Keratinocyte (primary cell): ENCODE data around the gene EBF3. TPM values are rescaled to one million over a fixed set of nuclear protein-coding genes. Genes with fewer than 3 reads are reported as not detected.

Experiments
- DNase-seq: peaks from one replicate; pipeline ENCODE4 v3.0.0-alpha.2; 2011; ENCODE audit warnings: low read depth, missing footprints, low spot score
- FAIRE-seq: peaks from 2 replicates; lab custom pipeline; 2011; peaks lifted over from hg19 to GRCh38; lab: Jason Lieb, UNC
- H2AFZ ChIP-seq: 2 replicates; pipeline ENCODE4 v1.6.0; 2012; ENCODE audit warnings: low read length, control low read depth, inconsistent platforms; ENCODE audit not compliant: control insufficient read depth
- H3K27ac ChIP-seq: 2 replicates; pipeline ENCODE4 v1.5.1; 2011; ENCODE audit warnings: low read length; ENCODE audit not compliant: control insufficient read depth, insufficient read depth
- H3K27me3 ChIP-seq: 3 replicates; pipeline ENCODE4 v1.6.0; 2011; ENCODE audit warnings: low read length; ENCODE audit not compliant: control insufficient read depth, insufficient read depth; ENCODE audit errors: extremely low read depth
- H3K36me3 ChIP-seq, 2 experiments: 2 replicates in 1 of 2; 3 replicates in 1 of 2; pipeline ENCODE4 v1.5.1; 2011; ENCODE audit warnings: low read length in 2 of 2, mild to moderate bottlenecking in 1 of 2; ENCODE audit not compliant: control insufficient read depth in 2 of 2, insufficient read depth in 2 of 2; ENCODE audit errors: extremely low read depth in 1 of 2
- H3K4me1 ChIP-seq: 3 replicates; pipeline ENCODE4 v1.5.1; 2011; ENCODE audit warnings: low read length; ENCODE audit not compliant: control insufficient read depth, insufficient read depth; ENCODE audit errors: extremely low read depth
- H3K4me2 ChIP-seq: 3 replicates; pipeline ENCODE4 v1.6.0; 2011; ENCODE audit warnings: low read depth, low read length; ENCODE audit not compliant: control insufficient read depth, insufficient read depth; ENCODE audit errors: extremely low read depth
- H3K4me3 ChIP-seq, 3 experiments: fragments of 200-600 bp in 1 of 3; sonication (generic) in 1 of 3; 2 replicates in 2 of 3; 3 replicates in 1 of 3; pipeline ENCODE4 v1.5.1; 2011 to 2016; ENCODE audit warnings: low read length in 3 of 3, mild to moderate bottlenecking in 3 of 3, control low read depth in 2 of 3, inconsistent platforms in 1 of 3, low read depth in 1 of 3, mixed read lengths in 1 of 3, mixed run types in 1 of 3, moderate library complexity in 1 of 3; ENCODE audit not compliant: control insufficient read depth in 2 of 3, insufficient read depth in 2 of 3; ENCODE audit errors: extremely low read depth in 1 of 3
- H3K79me2 ChIP-seq: 2 replicates; pipeline ENCODE4 v1.6.0; 2012; ENCODE audit warnings: low read length; ENCODE audit not compliant: control insufficient read depth, insufficient read depth
- H3K9ac ChIP-seq: 3 replicates; pipeline ENCODE4 v1.6.0; 2011; ENCODE audit warnings: low read length; ENCODE audit not compliant: control insufficient read depth, insufficient read depth; ENCODE audit errors: extremely low read depth
- H3K9me1 ChIP-seq: 3 replicates; pipeline ENCODE4 v1.6.0; 2011; ENCODE audit warnings: low read length; ENCODE audit not compliant: control insufficient read depth, insufficient read depth; ENCODE audit errors: extremely low read depth
- H3K9me3 ChIP-seq: 2 replicates; pipeline ENCODE4 v1.5.1; 2012; ENCODE audit warnings: low read depth, low read length; ENCODE audit not compliant: control insufficient read depth
- H4K20me1 ChIP-seq: 3 replicates; pipeline ENCODE4 v1.6.0; 2011; ENCODE audit warnings: low read length; ENCODE audit not compliant: control insufficient read depth, insufficient read depth; ENCODE audit errors: extremely low read depth
- EZH2 ChIP-seq: IDR thresholded peaks from one replicate; pipeline ENCODE4 v1.6.1; 2012; ENCODE audit warnings: inconsistent platforms, mild to moderate bottlenecking, low read length, moderate library complexity
- dilution Hi-C: fragments of 300-500 bp; cut with MboI; formaldehyde crosslinking; loops from one replicate; pipeline ENCODE4 v1.7.0; 2020; ENCODE audit warnings: low sequenced_read_pairs; ENCODE audit not compliant: extremely low pct_ligation_motif_present
- polyA plus RNA-seq, 5 experiments: library from polyadenylated mRNA; depleted of rRNA in 3 of 5; stranded (reverse) in 3 of 5; stranded (forward) in 1 of 5; unstranded in 1 of 5; fragments of >200 nt; gene quantifications; 1 replicate in 1 of 5; 2 replicates in 3 of 5; 3 replicates in 1 of 5; pipeline versions ENCODE4 v1.2.1 to v1.2.3, GENCODE V29; 2011 to 2012; ENCODE audit warnings: missing spikeins in 2 of 5, low read depth in 1 of 5, low replicate concordance in 1 of 5
- TF ChIP-seq, protein P1 (sequence below), 3 experiments: IDR thresholded peaks in 1 of 3; conservative IDR thresholded peaks in 1 of 3; optimal IDR thresholded peaks in 1 of 3; 2 replicates in 2 of 3; 3 replicates in 1 of 3; pipeline versions ENCODE3 to v1.5.1; 2011; ENCODE audit warnings: low read length in 3 of 3, mild to moderate bottlenecking in 3 of 3, moderate library complexity in 2 of 3, control low read depth in 1 of 3, inconsistent platforms in 1 of 3; ENCODE audit not compliant: insufficient read depth in 2 of 3; ENCODE audit errors: extremely low read depth in 1 of 3

The EBF3 gene
- polyA plus RNA-seq, 1 donor (not counting 4 experiments of a cell fraction or from before 2014, with no cell fraction given) = not detected

DNA sequence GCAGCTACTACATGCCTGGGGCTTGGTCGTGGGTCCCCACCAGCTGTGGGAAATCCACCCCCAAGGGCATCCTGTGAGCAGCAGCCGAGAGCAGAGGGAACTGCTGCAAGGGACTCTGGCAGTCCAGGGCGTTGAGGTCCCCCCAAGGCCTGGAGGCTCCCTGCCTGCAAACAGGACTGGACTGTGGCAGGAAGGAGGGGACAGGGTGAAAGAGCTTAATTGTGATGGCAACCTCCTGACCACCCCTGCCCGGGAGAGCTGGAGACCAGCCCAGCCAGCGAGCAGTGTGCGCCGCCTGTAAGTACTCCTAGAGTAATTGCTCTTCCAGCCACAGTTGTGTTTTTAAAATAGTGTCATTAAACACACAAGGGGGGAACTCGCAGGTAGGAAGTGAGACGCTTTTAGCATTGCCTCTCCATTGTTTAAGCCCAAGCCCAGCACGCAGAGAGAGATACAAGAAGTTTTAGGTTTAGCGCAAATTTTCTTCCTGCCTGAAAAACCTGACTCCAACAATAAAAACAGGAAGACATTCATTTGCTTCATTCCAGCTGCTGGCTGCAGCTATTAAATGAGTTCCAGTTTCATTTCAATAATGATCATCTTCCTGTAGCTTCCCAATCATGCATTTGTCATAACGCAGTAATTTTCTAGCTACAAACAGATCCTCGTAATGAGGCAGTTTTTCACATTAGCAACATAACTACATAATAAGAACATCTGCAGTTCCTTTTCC is 111.1 kb downstream of the EBF3 start:
- dilution Hi-C loops = no loop called here
- TF ChIP-seq, protein P1, sequence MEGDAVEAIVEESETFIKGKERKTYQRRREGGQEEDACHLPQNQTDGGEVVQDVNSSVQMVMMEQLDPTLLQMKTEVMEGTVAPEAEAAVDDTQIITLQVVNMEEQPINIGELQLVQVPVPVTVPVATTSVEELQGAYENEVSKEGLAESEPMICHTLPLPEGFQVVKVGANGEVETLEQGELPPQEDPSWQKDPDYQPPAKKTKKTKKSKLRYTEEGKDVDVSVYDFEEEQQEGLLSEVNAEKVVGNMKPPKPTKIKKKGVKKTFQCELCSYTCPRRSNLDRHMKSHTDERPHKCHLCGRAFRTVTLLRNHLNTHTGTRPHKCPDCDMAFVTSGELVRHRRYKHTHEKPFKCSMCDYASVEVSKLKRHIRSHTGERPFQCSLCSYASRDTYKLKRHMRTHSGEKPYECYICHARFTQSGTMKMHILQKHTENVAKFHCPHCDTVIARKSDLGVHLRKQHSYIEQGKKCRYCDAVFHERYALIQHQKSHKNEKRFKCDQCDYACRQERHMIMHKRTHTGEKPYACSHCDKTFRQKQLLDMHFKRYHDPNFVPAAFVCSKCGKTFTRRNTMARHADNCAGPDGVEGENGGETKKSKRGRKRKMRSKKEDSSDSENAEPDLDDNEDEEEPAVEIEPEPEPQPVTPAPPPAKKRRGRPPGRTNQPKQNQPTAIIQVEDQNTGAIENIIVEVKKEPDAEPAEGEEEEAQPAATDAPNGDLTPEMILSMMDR (optimal IDR thresholded peaks at IDR 0.05 in 1 of 3, IDR thresholded peaks at IDR 0.05 in 1 of 3, conservative IDR thresholded peaks at IDR 0.05 in 1 of 3; ENCODE audit: extremely low read depth in 1 of 3, insufficient read depth in 2 of 3, low read length in 3 of 3) = no peak
- no peak for TF ChIP-seq EZH2

DNA sequence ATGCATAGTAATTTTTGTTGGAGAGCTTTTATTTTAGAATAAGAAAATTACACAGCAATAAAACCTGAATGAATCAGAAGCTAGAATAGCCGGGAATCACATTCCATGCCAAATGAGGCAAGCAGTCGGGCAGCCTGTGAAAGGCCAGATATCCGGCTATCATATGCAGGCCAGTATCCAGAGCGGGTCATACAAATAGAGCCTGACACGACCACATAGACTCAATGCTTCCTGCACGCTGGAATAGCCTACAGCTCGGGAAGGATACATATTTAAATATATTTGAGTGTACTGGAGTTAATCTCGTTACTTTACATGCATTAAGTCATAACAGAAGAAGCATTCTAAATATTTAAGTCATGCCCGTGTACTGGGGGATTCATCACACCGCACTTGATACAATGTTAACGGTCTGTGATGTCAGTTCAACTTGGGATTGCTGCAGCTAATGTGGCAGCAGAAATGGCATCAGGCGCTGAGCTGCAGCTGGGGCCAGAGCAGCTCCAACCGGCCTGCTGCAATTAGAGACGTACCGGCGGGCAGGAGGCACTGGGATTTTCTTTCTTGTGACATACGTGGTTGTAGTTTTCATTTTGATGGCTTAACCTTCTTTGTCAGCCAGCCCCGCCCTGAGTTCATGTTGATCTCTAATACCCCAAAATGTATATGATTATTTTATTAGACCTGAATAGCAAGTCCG is 112.0 kb downstream of the EBF3 start:
- Histone ChIP-seq H4K20me1 (no peaks in the 10 kb centered on the region), H3K79me2 (no peaks in the 10 kb centered on the region), H3K4me1 (no peaks in the 10 kb centered on the region), H3K9ac (no peak overlapping the region), H3K27ac (no peak overlapping the region), H3K27me3 (no peaks in the 10 kb centered on the region), H3K9me1 (no peaks in the 10 kb centered on the region), H2AFZ (no peak overlapping the region), H3K36me3 (no peaks in the 10 kb centered on the region), H3K4me3 (no peak overlapping the region), H3K9me3 (no peaks in the 10 kb centered on the region), H3K4me2 (no peak overlapping the region)
- TF ChIP-seq EZH2 = no peak
- TF ChIP-seq, protein P1 (optimal IDR thresholded peaks at IDR 0.05 in 1 of 3, IDR thresholded peaks at IDR 0.05 in 1 of 3, conservative IDR thresholded peaks at IDR 0.05 in 1 of 3; ENCODE audit: extremely low read depth in 1 of 3, insufficient read depth in 2 of 3, low read length in 3 of 3) = no peak
- no peak for FAIRE-seq
- no peak for DNase-seq
- dilution Hi-C loops = no loop called here

More for the DNA sequence above, 111.1 kb downstream of the EBF3 start:
- no peak overlapping the region for H2AFZ ChIP-seq
- H3K4me2 ChIP-seq = no peak overlapping the region
- H4K20me1 ChIP-seq = no peaks in the 10 kb centered on the region
- H3K9me1 ChIP-seq = no peaks in the 10 kb centered on the region
- DNase-seq = no peak
- no peaks in the 10 kb centered on the region for H3K27me3 ChIP-seq
- H3K4me1 ChIP-seq = no peaks in the 10 kb centered on the region
- FAIRE-seq = no peak
- H3K9ac ChIP-seq = no peak overlapping the region
- no peaks in the 10 kb centered on the region for H3K79me2 ChIP-seq
- H3K9me3 ChIP-seq = peaks cover 5% of the 10 kb centered on the region
- no peaks in the 10 kb centered on the region for H3K36me3 ChIP-seq
- H3K4me3 ChIP-seq = no peak overlapping the region
- H3K27ac ChIP-seq = no peak overlapping the region
